SK-N-DZ (cell line): ENCODE data around the gene TRIOBP.

Experiments
- DNase-seq: peaks from one replicate; pipeline ENCODE4 v3.0.0-alpha.2; 2015; ENCODE audit warnings: low spot score

Gene TRIOBP

DNA sequence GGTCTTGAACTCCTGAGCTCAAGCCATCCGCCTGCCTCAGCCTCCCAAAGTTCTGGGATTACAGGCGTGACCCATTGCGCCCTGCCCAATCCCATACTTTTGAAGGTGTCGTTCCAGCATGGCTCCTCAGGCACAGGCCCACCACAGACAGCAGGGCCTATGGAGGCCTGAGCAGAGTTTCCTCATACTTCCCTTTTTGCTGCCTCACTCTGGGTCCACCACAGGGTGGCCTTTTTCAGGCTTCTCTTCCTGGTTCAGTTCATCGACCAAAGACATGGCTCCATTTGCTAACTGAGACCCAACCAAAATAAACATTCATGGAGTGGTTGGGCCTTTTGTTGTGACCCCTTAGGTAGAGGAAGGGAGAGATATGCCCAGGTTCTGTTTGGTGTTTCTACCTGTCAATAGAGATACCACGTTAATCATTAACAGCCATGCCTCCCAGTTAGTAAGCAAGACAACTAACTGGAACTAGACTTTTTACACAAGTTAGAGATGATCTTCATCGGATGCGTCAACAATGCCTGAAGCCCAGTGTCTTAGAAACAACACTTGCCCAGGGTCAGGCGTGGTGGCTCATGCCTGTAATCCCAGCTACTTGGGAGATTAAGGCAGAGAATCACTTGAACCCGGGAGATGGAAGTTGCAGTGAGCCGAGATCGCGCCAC is 35.1 kb downstream of the TRIOBP start:
- DNase-seq = no peak

DNA sequence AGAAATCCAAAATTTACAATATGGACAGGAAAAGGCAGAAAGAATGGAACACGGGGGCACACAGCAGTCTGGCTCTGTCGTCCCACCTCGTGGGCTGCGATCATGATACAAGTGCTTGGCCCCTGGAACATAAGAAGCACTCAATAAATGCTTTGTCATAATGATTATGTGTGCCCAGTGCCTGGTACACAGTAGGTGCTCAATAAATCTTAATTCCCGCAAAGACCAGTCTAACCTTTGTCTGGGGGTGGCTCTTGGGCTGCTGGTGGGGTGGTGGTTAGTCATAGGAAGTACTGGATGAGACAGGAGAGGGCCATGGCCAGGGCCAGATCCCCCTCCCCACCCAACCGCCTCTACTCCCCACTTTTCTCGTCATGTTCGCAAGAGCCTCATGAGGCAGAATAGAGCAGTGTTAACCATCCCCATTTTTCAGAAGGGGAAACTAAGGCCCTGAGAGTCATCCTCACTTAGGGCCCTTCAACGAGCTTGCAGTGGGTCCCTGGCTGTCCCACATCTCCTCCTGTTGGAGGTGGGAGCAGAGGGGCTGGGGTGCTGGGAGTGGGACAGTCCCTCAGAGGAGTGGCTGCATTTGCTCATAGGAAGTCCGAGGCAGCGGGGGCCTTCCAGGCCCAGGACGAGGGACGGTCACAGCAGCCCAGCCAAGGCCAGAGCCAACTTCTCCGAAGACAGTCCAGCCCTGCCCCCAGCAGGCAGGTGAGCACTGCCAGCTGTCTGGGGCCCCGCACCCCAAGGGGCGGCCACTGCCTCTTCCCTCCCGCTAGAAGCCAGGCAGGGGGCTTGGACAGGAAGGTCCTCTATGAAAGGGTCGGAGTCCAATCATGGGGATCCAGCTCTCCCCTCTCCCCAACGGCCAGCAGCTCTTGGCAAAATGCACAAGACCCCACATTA is 36.1 kb downstream of the TRIOBP start:
- no peak for DNase-seq

- DNase-seq = no peak
Measured at GRCh38 chr22:37733625-37734401, 37.0 kb downstream of the TRIOBP start.

DNA sequence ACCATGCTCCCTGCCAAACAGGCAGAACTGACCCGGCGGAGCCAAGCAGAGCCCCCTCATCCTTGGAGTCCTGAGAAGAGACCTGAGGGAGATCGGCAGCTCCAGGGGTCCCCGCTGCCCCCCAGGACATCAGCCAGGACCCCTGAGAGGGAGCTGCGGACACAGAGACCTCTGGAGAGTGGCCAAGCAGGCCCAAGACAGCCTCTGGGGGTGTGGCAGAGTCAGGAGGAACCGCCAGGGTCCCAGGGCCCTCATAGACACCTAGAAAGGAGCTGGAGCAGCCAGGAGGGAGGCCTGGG is 37.5 kb downstream of the TRIOBP start:
- no peak for DNase-seq

- peak; percentile 70 for DNase-seq
Measured at GRCh38 chr22:37734964-37735451, 38.2 kb downstream of the TRIOBP start.

- DNase-seq = peak; percentile 47
Measured at GRCh38 chr22:37739035-37739434, 42.2 kb downstream of the TRIOBP start.

DNA sequence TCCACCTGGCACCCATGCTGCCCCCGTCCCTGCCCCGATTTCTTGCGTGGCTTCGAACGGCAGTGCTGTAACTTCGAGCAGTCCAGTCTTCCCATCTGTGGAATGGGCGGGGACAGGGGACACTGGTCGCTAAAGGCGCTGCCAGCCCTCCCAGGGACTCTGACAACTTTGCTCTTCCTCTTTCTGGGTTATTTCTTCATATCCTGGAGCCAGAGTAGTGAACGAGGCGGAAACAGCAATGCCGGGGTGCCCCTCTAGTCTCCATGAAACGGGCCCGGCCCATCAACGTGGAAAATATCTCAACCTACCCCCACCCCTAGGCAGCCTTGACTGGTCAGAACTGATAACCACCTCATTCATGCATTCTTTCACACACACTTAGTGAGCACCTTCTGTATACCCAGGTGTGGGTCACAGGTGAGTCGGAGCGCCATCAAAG is 42.8 kb downstream of the TRIOBP start:
- DNase-seq = no peak

GRCh38 chr22:37740455-37741311 is 43.8 kb downstream of the TRIOBP start:
- no peak for DNase-seq

DNA sequence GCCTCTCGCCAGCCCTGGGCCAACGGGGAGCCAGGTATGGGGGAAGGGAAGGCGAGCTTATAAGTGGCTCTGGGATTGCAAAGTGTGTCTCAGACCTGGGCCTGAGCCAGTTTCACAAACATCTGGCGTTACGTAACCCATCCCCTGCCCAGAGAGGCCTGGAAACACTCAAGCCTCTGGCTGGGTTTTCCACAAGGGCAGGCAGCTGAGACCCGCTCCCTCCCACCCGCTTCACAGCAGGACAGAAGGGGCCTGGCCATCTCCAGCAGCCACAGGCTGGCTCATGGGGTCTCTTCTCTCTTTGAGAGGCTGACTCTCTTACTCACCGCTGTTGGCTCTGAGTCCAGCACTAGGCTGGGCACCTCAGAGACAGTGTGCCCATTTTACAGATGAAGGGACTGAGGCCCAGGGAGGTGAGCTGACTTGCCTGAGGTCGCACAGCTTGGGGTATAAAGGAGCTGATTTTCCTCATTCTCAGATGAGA is 44.5 kb downstream of the TRIOBP start:
- DNase-seq = peak; percentile 98

DNA sequence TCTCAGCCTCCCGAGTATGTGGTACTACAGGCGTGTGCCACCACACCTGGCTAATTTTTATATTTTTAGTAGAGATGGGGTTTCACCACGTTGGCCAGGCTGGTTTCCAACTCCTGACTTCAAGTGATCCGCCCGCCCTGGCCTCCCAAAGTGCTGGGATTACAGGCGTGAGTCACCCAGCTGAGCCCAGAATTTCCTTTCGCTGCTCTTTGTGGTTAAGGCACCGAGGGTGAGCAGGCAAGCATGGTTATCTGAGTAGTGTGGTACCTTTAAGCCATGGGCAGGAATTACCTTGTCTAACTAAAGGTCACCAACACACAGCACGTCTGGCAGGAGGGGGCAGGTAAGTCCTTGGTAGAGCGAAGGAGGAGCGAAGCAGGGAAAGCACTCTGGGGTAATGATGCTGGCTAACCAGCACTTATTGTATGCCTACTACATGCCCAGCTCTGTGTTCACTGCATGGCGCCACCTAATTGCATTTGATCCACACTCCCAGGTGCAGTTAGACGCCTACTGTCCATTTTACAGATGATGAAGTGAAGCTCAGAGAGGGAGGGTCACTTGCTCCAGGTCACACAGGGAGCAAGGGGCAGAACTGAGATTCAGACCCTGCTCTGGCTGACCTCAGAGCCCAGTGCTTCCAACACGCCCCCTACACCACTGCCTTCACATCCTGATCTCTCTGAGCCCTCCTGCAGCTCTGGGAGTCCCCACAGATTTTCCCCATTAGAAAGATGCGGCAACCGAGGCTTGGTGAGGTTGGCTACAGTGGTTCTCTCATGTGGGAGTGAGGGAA is 45.7 kb downstream of the TRIOBP start:
- no peak for DNase-seq

- no peak for DNase-seq
Measured at GRCh38 chr22:37744589-37744988, 47.7 kb downstream of the TRIOBP start.

DNA sequence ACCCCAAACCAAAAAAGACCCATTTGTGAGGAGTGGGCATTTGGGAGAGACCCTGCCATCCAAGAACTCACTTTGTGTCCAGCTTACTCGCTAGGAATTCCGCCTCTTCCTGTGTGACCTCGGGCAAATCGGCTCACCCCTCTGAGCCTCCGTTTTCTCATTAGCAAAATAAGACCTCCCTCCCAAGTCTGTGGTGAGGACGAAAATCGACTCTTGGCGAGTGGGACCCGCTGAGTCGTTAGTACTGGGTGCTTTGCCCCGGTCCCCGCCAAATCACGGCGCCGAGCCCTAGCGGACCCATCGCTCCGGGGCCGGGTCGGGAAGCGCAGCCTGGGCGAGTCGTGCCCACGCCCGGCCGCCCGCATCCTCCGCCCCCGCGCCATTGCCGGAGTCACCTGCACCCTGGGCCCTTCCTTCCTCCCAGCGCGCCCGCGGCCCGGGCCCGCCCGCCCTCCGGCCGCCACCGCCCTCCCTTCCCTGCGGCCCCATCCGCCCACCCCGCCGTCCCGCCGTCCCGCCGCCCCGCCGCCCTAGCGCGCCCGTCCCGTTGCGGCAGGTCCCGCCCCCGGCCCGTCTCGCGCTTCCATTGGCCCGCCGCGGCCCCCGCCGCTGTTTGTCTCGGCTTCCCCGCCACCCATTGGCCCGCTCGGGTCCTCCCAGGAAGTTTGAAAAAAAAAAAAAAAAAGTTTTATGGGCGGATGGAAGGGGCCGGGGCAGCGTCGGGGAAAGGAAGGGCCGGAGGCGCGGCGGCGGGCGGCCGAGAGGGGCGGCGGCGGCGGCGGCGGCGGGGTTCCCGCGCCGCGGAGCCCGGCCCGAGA is 48.9 kb downstream of the TRIOBP start:
- peak; percentile 85 for DNase-seq

- DNase-seq = peak; percentile 31
Measured at GRCh38 chr22:37746366-37747079, 49.7 kb downstream of the TRIOBP start.

- peak; percentile 41 for DNase-seq
Measured at GRCh38 chr22:37747080-37747714, 50.3 kb downstream of the TRIOBP start.

DNA sequence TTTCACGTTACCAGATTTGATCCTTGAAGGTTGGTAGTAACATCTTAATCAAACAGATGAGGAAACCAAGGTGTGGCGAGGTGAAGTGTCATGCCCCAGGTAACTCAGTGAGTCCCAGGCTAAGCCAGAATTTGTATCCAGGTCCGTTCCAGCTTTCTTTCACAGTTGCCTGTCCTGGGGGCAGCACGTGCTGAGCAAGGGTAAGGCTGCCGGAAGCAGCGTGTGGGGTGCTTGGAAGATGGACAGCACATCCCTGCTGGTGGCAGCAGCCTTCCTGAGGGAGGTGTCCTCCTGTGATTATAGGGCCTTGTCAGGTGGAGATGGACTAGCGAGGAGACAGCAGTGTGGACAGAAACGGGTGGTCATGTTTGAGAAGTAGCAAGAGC is 50.9 kb downstream of the TRIOBP start:
- no peak for DNase-seq

DNA sequence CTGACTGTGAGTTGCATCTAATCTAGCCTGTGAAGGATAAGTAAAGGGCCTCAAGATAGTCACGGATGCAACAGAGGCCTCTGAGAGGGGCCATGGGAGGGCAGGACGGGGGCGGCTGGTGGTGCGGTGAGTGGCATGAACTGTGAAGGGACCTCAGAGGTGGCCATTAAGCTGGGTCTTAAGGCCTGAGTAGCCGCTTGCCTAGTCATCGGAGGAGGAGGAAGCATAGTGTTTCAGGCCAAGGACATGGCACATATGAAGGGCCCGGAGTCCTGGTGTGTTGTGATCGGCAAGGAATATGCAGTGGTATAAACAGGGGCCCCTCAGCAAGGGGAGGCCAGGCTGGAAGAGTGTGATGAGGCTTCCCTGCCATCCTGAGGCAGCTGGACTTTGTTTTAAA is 51.8 kb downstream of the TRIOBP start:
- no peak for DNase-seq

GRCh38 chr22:37749226-37749625 is 52.4 kb downstream of the TRIOBP start:
- no peak for DNase-seq
